ENCODE data around the gene PDZD4.

PDZD4 gene

GRCh38 chrX:153786669-153787068 lies 43.7 kb downstream of the PDZD4 start:
- no peak for DNase-seq (ENCODE audit: low spot score)

- no peak for DNase-seq (ENCODE audit: low spot score)
Observed at GRCh38 chrX:153784325-153784967, 45.9 kb downstream of the PDZD4 start.

- DNase-seq (ENCODE audit: low spot score) = no peak
Observed at GRCh38 chrX:153783378-153784013, 46.8 kb downstream of the PDZD4 start.

- no peak for DNase-seq (ENCODE audit: low spot score)
Observed at GRCh38 chrX:153782871-153783270, 47.5 kb downstream of the PDZD4 start.

- DNase-seq (ENCODE audit: low spot score) = no peak
Observed at GRCh38 chrX:153782313-153782712, 48.0 kb downstream of the PDZD4 start.

GRCh38 chrX:153781428-153782047 lies 48.8 kb downstream of the PDZD4 start:
- no peak for DNase-seq (ENCODE audit: low spot score)

GRCh38 chrX:153780678-153781427 lies 49.5 kb downstream of the PDZD4 start, which contains the start of gene SRPK3:
Gene SRPK3, plus strand, starts transcription at chrX:153781041. Its CDS starts 46 bp downstream, at chrX:153781087.
- no peak for DNase-seq (ENCODE audit: low spot score)

GRCh38 chrX:153779891-153780677 lies 50.3 kb downstream of the PDZD4 start:
- no peak for DNase-seq (ENCODE audit: low spot score)

- no peak for DNase-seq (ENCODE audit: low spot score)
Observed at GRCh38 chrX:153778684-153779101, 51.7 kb downstream of the PDZD4 start.

- no peak for DNase-seq (ENCODE audit: low spot score)
Observed at GRCh38 chrX:153778181-153778580, 52.2 kb downstream of the PDZD4 start.

GRCh38 chrX:153777261-153778090 lies 52.9 kb downstream of the PDZD4 start:
- DNase-seq (ENCODE audit: low spot score) = no peak

GRCh38 chrX:153776611-153777045 lies 53.7 kb downstream of the PDZD4 start:
- no peak for DNase-seq (ENCODE audit: low spot score)

- DNase-seq (ENCODE audit: low spot score) = no peak
Observed at GRCh38 chrX:153776120-153776599, 54.2 kb downstream of the PDZD4 start.

- no peak for DNase-seq (ENCODE audit: low spot score)
Observed at GRCh38 chrX:153775293-153776119, 54.8 kb downstream of the PDZD4 start.

- no peak for DNase-seq (ENCODE audit: low spot score)
Observed at GRCh38 chrX:153774576-153775292, 55.6 kb downstream of the PDZD4 start.

GRCh38 chrX:153773741-153774575 lies 56.4 kb downstream of the PDZD4 start:
- DNase-seq (ENCODE audit: low spot score) = no peak

- no peak for DNase-seq (ENCODE audit: low spot score)
Observed at GRCh38 chrX:153773218-153773611, 57.1 kb downstream of the PDZD4 start.

Data from pons (tissue), 1 donor.